ENCODE data around the gene TTC21A. TPM values are rescaled to one million over a fixed set of nuclear protein-coding genes. Genes with fewer than 3 reads are reported as not detected.

Gene TTC21A
- total RNA-seq, 3 donors from 2014 or later, result 6.2 to 11.1 (median 7.2) TPM

- DNase-seq (no peak), ATAC-seq (no peak)
- Histone ChIP-seq H3K36me3 (ENCODE audit: low read depth) (no peaks in the 10 kb centered on the region), H3K4me3 (no peak overlapping the region), H3K9me3 (no peaks in the 10 kb centered on the region), H3K4me1 (ENCODE audit: low read depth) (peaks cover 3% of the 10 kb centered on the region)
- TF ChIP-seq CTCF (IDR thresholded peaks at IDR 0.05), result no peak
- intact Hi-C loops (cut with DNase I, micrococcal nuclease), result loop anchor here in 1 of 2 donors (10.0 kb wide), 1 partner anchor 50 kb away; no protein-coding TSS in a partner anchor
Observed at GRCh38 chr3:39135170-39135805, 27.8 kb downstream of the TTC21A start.

GRCh38 chr3:39136533-39137434 is 29.3 kb downstream of the TTC21A start:
- Histone ChIP-seq H3K4me1 (ENCODE audit: low read depth) (peaks cover 16% of the 10 kb centered on the region), H3K4me3 (no peak overlapping the region), H3K9me3 (no peaks in the 10 kb centered on the region), H3K36me3 (ENCODE audit: low read depth) (no peaks in the 10 kb centered on the region)
- DNase-seq (no peak), ATAC-seq (no peak)
- intact Hi-C loops (cut with DNase I, micrococcal nuclease), result loop anchor here in 1 of 2 donors (10.0 kb wide), 1 partner anchor 48 kb away; no protein-coding TSS in a partner anchor
- TF ChIP-seq CTCF (IDR thresholded peaks at IDR 0.05), result no peak

- DNase-seq, result no peak
- peaks cover 23% of the 10 kb centered on the region for H3K4me1 ChIP-seq (ENCODE audit: low read depth)
- intact Hi-C loops (cut with DNase I, micrococcal nuclease), result loop anchor here in 1 of 2 donors (10.0 kb wide), 1 partner anchor 47 kb away; no protein-coding TSS in a partner anchor
- ATAC-seq, result no peak
- no peak overlapping the region for H3K4me3 ChIP-seq
- no peak for TF ChIP-seq CTCF (IDR thresholded peaks at IDR 0.05)
- no peaks in the 10 kb centered on the region for H3K36me3 ChIP-seq (ENCODE audit: low read depth)
- H3K9me3 ChIP-seq, result no peaks in the 10 kb centered on the region
Observed at GRCh38 chr3:39137435-39137936, 30.0 kb downstream of the TTC21A start.

GRCh38 chr3:39137991-39138803 is 30.7 kb downstream of the TTC21A start:
- Histone ChIP-seq H3K4me1 (ENCODE audit: low read depth) (peaks cover 30% of the 10 kb centered on the region), H3K9me3 (no peaks in the 10 kb centered on the region), H3K36me3 (ENCODE audit: low read depth) (no peaks in the 10 kb centered on the region), H3K4me3 (no peak overlapping the region)
- intact Hi-C loops (cut with DNase I, micrococcal nuclease), result loop anchor here in 1 of 2 donors (10.0 kb wide), 1 partner anchor 47 kb away; no protein-coding TSS in a partner anchor
- no peak for TF ChIP-seq CTCF (IDR thresholded peaks at IDR 0.05)
- DNase-seq (no peak), ATAC-seq (no peak)

Measured in mucosa of descending colon (tissue), 3 donors.